HG03159 (cell line): ENCODE data around the gene MPP3.
"Not testable (repeated sequence)": the region's sequence is repeated elsewhere in the genome, so short reads cannot be mapped to it uniquely, and the experiment has no call there.

Source experiments
- ATAC-seq: cut with Tn5 transposase; IDR thresholded peaks from one replicate; pipeline ENCODE4 v1.9.1; 2021; ENCODE audit warnings: mild to moderate bottlenecking, moderate library complexity; ENCODE audit not compliant: unreplicated experiment

Gene MPP3

GRCh38 chr17:43832976-43833829, at the start of gene MPP3:
TSS of gene MPP3 (minus strand) at chr17:43833146. CDS start at chr17:43831906, 1,240 bp downstream.
- ATAC-seq = no peak

DNA sequence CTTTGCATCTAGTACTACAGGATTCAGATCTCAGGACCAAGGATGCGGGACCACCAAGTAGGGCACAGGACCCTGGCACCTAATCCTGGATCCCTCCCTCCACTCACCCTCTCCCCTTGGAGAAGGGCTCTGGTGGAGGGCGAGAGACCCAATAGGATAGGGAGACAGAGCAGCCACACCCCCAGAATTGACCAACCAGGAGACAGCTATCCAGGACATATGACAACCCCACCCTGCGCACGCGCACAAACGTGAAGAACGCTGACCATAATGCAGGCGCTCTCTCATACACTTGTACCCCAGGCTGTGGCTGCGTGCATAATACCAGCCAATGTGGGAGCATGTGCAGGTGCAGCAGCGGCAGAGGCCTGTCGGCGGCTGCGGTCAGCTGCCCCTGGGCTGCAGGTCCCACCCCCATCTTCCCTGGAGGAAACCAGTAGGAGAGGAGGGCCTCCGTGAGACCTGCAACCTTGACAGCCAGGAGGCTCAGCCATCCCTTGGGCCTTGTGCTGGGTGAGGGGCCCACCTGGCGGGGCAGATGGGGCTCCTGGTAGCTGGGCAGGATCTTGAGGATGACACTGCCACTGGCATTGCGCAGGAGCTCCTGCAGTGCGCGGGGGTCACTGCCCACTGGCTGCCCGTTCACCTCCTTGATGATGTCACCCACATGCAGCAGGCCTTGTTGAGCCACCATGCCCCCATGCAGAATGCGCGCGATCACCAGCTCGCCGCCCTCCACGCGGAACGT, 49.0 kb upstream of the MPP3 start:
- ATAC-seq = no peak

GRCh38 chr17:43881181-43881580, 48.2 kb upstream of the MPP3 start:
- ATAC-seq = no peak

- no peak for ATAC-seq
These were observed 47.6 kb upstream of the MPP3 start for GRCh38 chr17:43880420-43880991.

- ATAC-seq = no peak
These were observed 46.9 kb upstream of the MPP3 start for GRCh38 chr17:43879723-43880419.

DNA sequence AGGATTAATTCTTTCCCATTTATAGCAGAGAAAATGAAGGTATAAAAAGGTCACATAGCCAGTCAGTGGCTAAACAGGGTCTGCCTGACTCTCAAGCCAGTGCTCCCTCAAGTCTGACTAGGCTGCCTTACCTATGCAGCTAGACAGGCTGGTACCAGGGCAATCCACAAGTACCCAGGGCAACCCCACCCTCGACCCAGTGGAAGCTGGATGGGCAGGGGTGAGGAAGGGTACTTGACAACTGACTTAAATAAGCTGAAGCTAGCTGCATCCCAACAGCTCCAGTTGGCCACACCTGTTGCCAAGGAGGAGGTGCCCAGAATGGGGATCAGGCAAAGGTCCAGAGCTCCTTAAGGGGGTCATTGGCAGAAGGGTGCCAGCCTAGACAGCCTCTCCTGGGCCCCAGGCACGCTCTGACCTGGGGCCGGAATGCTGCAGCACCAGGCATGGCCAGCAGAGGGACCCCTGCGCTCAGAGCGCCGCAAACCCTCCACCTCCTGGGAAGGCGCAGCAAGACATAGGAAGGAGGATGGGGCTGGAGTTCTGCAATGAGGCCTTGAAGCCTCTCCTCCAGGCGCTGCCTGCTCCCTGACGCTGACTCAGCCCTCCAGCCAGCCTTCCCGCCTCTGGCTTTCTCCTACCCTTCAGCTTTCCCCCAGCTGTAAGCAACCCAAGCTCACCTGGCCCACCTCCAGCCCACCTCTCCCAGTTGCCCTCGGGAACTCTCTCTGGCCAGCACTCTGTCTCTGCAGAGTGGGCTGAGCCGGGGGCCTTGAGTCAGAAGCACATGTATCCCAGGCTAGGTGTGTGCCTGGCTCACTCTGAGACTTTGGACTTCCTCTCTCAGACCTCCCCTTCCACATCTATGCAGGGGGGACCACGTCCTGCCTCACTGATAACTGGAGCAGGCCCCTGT, 45.6 kb upstream of the MPP3 start:
- ATAC-seq = no peak

DNA sequence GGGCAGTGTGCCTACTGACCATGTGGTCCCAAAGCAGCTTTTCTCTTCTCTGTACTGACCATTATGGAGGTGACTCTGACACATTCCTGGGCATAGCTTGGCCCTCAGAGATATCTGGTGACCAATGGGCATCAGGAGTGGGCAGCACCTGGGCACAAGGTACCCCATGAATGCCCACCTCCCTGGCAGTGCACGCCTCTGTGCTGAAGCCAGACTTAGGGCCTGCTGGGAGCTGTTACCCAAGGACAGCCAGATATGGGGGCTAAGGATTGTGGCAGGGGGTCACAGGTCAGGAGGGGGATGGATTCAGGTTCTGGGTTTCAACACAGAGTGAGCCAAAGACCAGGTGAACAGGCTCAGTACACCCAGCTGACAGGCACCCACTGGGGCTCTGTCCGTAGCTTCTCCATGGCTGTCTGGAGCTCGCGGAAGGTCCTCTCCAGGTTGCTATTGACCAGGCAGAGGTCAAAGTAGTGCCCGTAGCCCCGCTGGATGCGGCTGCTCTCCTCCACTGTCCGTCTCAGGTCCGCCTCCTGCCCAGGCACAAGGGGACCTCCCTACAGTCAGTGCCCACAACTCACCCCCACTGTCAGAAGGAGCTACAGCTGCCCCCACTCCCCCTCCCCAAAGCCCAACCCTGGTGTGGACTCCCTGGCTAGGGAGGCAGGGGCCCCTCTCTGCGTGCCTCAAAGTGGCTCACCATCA, 44.7 kb upstream of the MPP3 start:
- ATAC-seq = no peak

GRCh38 chr17:43877031-43877430, 44.1 kb upstream of the MPP3 start:
- no peak for ATAC-seq

DNA sequence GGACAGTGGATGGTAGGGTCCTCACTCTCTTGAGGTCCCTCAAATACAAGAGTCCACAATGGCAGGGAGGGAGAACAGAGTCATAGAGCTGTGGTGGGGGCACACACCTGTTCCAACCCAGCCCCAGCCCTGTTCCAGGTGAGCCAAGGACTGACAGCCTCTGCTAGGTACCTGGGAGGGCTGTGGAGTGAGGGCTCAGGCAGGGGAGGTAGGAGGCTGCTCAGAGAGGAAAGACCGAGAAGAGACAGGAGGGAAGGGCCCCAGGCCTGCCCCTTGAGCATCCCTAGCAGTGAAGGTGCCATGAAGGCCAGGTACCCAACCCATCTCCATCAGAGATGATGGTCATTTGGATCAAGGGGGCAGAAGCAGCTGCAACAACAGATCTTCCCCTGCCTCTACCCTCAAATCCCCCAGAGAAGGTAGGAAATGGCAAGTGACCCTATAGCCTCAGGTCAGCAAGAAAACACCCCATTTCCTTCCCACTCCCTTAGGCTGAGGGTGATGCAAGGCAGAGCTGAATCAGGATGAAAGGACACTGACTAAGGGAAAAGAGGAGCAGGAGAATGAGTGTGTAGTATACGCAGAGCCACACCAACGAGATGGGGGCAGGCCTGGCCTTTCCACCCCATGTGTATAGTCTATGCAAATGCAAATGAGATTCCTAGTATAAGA, 42.7 kb upstream of the MPP3 start:
- ATAC-seq = no peak

- ATAC-seq = no peak
These were observed 41.3 kb upstream of the MPP3 start for GRCh38 chr17:43874293-43874692.

- no peak for ATAC-seq
These were observed 40.9 kb upstream of the MPP3 start for GRCh38 chr17:43873815-43874214.

DNA sequence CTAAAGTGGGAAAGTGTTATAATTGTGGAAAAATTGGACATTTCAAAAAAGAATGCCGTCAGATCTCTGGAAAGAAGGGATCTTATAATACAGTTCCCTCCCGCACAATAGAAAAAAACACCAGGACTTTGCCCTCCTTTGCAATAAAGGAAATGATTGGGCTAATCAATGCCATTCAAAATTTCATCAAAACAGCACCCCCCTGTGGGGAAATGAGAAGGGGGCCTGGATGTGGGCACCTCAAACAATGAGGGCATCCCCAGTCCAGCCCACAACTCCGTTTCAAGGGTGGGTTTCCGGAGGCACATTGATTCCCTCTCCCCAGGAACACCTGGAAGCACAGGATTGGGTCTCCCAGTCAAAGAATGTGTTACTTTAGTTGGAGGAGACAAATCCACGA, 40.1 kb upstream of the MPP3 start:
- no peak for ATAC-seq

DNA sequence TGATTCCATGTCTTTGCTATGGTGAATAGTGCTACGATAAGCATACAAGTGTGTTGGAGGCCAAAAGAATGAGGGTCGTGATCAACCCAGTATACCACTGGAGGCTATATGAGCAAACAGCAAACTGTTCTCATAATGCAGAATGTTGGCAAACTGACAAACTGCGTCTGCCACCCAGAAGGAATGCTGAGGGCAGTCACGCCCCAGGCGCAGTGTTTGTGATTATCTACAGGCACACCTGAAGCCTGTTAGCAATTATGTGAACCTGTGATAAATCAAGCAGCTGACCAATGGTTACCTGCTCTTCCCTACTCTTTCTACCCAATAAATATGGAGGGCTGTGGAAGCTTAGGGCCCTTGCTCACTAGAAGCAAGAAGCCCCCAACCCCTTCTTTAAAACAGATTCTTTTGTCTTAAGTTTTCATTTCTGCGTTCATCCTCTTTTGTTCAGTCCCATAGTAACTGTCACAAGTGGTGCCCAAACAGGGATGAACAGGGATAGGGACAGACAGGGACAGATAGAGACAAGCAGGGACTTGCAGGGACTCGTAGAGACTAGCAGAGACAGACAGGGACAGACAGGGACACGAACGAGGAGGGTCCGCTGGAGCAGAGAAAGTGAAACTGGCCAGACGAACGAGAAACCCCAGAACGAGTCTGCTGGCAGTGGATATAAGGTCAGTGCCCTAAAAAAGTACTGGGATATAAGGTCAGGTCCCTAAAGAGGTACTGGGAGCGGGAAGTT, 39.2 kb upstream of the MPP3 start:
- no peak for ATAC-seq

GRCh38 chr17:43869031-43869430, 36.1 kb upstream of the MPP3 start:
- not testable (repeated sequence) for ATAC-seq

- ATAC-seq = no peak
These were observed 35.5 kb upstream of the MPP3 start for GRCh38 chr17:43868226-43868994.

GRCh38 chr17:43864161-43864984, 31.4 kb upstream of the MPP3 start:
- ATAC-seq = no peak

DNA sequence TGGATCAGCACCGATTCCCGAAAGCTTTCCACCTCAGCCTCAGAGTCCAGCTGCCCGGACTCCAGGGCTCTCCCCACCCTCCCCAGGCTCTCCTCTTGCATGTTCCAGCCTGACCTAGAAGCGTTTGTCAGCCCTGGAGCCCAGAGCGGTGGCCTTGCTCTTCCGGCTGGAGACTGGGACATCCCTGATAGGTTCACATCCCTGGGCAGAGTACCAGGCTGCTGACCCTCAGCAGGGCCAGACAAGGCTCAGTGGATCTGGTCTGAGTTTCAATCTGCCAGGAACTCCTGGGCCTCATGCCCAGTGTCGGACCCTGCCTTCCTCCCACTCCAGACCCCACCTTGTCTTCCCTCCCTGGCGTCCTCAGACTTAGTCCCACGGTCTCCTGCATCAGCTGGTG, 29.0 kb upstream of the MPP3 start:
- no peak for ATAC-seq
